Left cardiac atrium (tissue), 4 donors: ENCODE data around the gene B3GNT5. TPM values are rescaled to one million over a fixed set of nuclear protein-coding genes. Genes with fewer than 3 reads are reported as not detected.
"Not testable (repeated sequence)": the region's sequence is repeated elsewhere in the genome, so short reads cannot be mapped to it uniquely, and the experiment has no call there.

ENCODE experiments used
- ATAC-seq, 2 donors: fragments of 200-7000 bp; cut with Tn5 transposase; one replicate each; pipeline ENCODE4 v1.9.1; 2020; ENCODE audit warnings: mild to moderate bottlenecking in 2 of 2, moderate library complexity in 2 of 2
- DNase-seq: peaks from one replicate; pipeline ENCODE4 v3.0.0-alpha.2; 2020
- intact Hi-C, 2 donors: fragments of 100-400 bp; cut with DNase I; formaldehyde crosslinking; loops; one replicate each; pipeline versions ENCODE4 v1.14.1 to v1.15.1; 2022 to 2023
- total RNA-seq, 2 donors: library from RNA; stranded (reverse); fragmentation: NEBNext Ultra II Directional; extraction: Animal tissue kit (Norgen Biotek cat#: 25700); gene quantifications; one replicate each; pipeline ENCODE4 v1.2.1, GENCODE V29; 2021
- donor health status: DM: no; HTN: yes; CAD: no.
- donor health status: DM: no; HTN: yes; CAD: no; lungs with severe emphysema.
- donor health status: DM: yes; HTN: yes; CAD: no.
- donor health status: Dilated cardiomyopathy.

Gene B3GNT5
- total RNA-seq, 2 donors from 2014 or later: 2.6 to 5.2 TPM

DNA sequence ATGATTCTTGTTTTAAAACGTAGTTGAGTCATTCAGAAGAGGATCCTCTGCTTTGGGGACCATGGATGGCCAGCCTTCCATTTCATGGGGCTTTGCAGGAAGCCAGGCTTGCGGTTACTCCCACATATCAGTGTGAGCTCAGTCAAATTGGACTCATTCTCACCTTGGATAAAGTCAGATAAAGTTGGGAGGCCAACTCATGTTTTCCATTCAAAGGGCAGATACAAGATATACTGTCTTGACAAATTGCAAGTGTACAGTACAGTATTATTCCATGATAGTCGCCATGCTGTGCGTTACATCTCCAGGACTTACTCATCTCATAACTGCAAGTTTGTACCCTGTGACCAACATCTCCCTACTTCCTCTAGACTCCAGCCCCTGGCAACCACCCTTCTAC lies 25.5 kb upstream of the B3GNT5 start:
- DNase-seq: no peak
- no peak for ATAC-seq
- intact Hi-C loops: no loop called here

DNA sequence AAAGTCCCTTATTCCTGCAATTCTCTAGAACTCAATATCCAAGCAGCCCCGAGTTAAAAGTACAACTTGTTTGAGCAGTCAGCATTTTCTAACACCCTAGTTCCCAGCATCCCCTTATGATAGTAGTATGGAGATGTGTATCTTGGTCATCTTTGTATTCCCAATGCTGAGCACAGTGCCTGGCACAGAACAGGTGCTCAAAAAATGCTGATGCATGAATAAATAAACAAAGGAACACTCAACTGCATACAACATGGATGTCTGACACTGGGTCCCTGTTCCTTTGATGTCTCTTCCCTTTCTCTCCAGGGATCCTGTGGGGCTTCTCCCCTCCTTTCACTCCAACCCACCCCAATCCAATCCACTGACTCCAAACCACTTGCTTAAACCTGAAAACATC lies 23.9 kb upstream of the B3GNT5 start:
- ATAC-seq: no peak
- intact Hi-C loops: no loop called here

DNA sequence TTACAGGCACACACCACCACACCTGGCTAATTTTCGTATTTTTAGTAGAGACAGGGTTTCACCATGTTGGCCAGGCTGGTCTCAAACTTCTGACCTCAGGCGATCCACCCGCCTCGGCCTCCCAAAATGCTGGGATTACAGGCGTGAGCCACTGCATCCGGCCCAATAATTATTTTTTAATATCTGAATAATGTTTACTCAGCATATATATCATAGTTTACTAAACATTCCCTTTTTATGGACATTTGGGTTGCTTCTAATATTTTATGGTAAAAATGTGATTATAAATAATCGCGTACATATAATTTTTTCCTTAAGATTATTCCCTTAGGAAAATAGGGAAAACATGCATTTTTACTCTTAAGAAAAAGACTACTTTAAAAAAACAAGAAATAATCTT lies 22.8 kb upstream of the B3GNT5 start:
- not testable (repeated sequence) for DNase-seq

More for the DNA sequence above, 23.9 kb upstream of the B3GNT5 start:
- no peak for DNase-seq

DNA sequence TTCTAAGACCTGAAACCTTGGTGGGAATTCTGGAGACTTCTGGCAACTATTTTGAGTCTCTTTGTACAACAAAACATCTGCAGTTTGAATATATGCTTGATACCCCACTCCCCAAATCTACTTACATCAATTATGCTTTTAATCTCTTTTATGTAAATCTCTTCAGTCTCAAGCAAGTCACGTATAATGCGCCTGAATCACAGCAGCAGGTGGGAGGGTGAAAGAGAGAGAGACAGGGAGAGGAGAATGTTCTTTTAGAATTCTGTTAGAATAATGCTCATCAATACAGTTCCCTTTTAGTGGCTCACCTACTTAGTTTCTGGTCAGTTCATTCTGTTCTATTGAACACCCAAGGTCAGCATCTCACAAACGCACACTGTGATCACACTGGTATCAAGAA lies 22.2 kb upstream of the B3GNT5 start:
- ATAC-seq: no peak
- intact Hi-C loops: no loop called here
- DNase-seq: no peak

More for the DNA sequence above, 22.8 kb upstream of the B3GNT5 start:
- ATAC-seq, intact Hi-C loops: not testable (repeated sequence)

DNA sequence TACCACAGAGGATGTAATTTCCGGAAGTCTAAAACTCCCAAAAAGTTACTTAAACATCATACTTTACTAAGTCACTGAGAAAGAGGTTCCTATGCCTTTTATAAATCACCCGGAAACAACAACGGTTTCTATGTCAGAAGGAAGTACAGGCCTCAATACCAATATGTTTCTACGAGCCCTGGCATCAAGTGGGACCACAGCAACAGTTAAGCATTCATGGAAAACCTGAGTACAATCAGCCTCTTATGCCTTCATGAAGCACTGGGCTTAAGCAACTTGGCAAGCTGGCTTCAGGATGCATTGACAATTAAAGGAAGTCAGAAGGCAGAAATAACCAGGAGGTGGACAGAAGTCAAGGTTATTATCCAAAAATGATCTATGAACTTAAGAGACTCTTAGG lies 19.1 kb upstream of the B3GNT5 start:
- DNase-seq (no peak), ATAC-seq (no peak)
- intact Hi-C loops: no loop called here

DNA sequence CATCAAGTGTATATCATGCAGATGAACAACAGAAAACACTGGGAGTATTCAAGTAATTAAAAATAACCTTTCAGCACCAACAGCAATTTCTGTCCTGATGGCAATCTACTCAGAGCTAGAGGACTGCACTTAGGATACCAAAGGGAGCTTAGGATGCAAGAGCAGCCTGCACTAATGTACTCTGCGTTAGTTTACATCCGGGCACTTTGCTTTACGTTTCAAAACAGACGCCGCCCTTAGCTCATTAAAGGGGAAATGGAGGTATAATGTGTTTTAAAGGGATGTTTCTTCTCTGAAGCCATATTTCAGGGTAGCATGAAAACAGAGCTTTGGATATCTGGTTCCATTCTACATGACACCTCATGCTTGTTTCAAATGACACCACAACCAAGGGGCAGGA lies 14.0 kb upstream of the B3GNT5 start:
- intact Hi-C loops: no loop called here
- ATAC-seq (no peak), DNase-seq (no peak)

DNA sequence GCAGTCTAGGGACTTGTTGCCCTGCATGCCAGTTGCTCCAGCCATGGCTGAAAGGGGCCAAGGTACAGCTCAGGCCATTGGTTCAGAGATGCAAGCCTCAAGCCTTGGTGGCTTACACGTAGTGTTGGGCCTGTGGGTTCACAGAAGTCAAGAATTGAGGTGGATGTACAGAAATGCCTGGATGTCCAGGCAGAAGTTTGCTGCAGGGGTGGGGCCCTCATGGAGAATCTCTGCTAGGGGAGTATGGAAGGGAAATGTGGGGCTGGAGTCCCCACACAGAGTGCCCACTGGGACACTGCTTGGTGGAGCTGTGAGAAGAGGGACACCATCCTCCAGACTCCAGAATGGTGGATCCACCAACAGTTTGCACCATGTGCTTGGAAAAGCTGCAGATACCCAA lies 10.6 kb upstream of the B3GNT5 start:
- DNase-seq (no peak), ATAC-seq (no peak)
- intact Hi-C loops: no loop called here

DNA sequence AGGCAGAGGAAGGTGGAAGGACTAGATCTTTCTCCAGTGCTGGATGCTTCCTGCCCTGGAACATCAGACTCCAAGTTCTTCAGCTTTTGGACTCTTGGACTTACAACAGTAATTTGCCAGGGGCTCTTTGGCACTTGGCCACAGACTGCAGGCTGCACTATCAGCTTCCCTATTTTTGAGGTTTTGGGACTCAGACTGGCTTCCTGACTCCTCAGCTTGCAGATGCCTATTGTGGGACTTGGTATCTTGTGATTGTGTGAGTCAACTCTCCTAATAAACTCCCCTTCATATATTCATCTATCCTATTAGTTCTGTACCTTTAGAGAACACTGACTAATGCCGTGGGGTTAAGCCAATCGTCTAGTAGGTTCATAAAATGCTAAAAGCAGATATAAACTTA lies 8.8 kb upstream of the B3GNT5 start:
- peak; percentile 62 for DNase-seq
- peak in 1 of 2 donors; percentile 40 for ATAC-seq
- intact Hi-C loops: no loop called here

DNA sequence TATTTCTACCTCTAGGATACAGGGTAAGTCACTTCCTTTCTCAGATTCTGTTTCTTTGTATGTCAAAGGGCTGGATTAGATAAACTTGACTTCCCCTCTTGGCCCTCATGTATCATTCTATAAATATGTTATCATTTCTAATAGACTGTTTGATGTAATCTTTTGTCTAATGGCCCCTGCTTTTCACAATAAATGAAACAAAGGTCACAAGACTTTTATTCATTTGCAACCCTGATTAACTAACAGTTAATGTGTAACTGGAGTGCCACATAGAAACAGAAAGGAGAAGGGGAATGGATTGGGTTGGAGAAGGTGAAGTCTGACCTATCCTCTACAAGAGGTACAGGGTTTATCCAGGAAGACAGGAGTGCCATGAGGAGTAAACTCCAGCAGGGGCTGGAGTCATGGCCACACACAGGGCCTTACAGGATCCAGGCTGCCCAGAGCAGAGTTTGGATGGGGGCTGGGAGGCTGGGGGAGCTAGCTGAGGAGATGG lies 8.0 kb upstream of the B3GNT5 start:
- DNase-seq (no peak), ATAC-seq (no peak)
- intact Hi-C loops: no loop called here

DNA sequence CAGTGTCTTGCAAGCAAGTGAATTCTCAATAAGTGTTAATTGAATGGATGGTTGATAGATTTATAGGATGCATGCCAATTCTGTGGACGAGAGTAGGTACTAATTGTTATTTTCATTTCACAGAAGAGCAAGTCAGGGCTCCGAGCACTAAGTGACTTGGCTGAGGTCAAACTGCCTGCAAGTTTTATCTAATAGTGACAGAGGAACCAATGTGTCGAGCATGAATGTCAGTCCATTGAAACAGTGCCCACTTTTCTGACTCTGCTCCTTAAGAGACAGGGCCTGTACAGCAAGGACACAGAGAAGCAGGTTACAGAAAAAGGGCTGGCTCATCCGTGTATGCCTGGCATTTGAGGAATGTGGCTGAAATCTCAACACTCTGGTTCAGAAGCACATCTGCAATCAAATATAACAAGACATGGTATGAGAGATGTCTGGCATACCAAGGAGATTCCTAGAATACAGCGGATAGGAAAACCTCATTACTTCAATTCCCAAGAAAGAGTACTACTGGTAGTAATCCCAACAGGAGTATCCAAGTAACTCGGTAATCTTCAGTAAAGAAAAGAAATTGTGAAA lies 6.0 kb upstream of the B3GNT5 start:
- no peak for DNase-seq
- intact Hi-C loops: no loop called here
- ATAC-seq: no peak

DNA sequence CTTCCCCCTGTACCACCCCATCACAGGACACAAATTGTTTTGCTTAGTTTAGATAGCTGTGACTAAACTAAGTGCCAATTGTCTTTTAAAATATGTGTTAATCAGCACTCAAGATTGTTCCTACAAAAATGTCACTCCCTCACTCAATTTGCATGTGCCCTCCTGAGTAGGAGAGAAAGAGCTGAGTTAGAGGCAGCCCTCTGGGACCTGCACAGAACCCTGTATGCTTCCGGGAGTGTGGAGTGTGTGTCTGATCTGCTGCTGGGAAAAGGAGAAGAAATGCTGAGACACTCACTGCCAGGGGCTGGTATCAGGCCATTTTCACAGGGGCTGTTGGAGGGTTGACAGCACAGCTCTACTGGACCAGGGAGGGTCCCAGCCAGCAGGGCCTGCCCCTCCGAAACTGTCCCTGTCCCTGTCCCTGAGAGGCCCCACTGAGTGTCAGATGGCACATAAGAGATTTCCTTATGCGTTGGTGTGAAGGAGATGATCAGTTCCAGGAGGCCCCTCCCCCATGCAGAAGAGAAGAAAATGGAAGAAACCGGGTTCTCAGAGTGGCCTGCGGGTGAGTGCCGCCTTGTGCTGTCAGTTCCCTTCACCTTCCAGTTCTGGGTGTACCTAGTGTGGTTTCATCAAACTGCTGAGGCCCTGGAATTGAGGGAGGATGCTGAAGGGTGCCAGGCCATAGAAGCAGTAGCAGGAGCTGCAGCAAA lies 3.9 kb upstream of the B3GNT5 start:
- intact Hi-C loops: no loop called here
- DNase-seq (no peak), ATAC-seq (no peak)

DNA sequence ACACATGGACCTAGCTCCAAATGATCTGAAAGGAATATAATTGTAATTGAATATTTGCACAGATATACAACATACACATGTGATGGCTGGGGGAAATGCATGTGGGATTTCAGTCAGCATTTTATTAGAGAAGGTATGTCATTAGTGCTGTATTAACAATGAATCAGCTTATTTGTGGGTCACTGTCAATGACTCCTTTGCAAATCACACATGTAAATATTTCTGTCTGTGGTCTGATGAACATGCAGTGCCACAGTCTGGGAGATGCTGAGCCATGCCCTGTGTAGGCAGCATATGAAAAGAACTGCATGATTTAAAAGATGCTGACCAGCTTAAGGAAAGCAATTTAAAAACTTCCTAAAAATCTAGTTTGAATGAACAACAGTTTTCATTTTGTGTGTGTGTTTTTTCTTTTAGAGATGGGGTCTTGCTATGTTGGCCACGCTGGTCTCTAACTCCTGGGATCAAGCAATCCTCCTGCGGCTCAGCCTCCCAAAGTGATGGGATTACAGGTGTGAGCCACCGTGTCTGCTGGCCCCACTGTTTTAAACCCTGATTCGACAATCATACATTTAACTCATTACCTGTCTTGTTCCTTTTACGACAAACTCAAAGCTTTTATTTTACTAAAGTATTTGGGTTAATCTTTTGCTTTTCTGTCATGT lies 803 bp upstream of the B3GNT5 start:
- ATAC-seq (no peak), DNase-seq (no peak)
- intact Hi-C loops: no loop called here

DNA sequence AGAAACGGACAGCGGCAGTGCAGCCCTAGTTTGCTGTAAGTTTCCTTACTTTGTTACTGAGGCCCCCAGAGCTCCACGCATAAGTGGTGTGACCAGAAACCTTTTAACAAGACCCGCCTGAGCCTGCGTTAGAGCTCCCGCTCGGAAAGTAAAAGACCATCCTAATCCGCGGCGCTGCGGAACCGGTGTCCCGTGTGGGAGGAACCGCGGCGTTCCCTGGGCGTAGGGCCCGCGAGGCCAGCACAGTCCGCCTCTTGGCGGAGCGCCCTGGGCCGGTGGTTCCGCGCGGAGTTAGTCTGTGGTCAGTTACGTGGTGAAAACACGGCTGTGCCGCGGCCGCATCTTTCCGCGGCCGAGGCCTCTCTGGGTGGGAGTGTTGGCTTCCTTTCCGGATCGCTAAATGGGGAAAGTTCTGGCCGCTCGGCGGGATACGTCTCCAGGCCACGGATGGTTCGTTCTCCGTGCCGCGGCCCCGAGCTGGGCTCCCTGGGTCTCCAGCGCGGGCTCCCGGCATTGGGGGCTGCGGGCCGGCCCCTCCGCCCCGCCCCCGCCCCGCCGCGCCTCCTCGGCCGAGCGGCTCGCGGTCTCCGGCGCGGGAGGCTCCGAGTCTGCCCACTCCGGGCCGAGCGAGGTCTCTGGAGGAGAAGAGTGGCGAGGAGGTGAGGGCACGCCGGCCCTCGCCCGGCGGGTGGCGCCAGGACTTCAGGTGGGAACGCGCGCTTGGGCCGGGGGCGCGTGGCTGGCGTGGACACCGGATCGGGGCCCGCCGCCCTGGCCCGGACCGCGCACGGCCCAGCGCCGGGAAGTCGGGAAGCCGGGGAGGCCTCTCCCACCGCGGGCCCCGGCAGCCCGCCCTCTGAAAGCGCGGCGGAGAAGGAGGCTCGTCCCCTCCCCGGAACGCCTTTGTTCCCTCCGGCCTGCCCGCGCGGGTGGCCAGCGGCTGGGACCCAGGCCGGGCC lies 754 bp downstream of the B3GNT5 start:
- DNase-seq: peak; percentile 80
- ATAC-seq: peak; percentile 91
- intact Hi-C loops: no loop called here

DNA sequence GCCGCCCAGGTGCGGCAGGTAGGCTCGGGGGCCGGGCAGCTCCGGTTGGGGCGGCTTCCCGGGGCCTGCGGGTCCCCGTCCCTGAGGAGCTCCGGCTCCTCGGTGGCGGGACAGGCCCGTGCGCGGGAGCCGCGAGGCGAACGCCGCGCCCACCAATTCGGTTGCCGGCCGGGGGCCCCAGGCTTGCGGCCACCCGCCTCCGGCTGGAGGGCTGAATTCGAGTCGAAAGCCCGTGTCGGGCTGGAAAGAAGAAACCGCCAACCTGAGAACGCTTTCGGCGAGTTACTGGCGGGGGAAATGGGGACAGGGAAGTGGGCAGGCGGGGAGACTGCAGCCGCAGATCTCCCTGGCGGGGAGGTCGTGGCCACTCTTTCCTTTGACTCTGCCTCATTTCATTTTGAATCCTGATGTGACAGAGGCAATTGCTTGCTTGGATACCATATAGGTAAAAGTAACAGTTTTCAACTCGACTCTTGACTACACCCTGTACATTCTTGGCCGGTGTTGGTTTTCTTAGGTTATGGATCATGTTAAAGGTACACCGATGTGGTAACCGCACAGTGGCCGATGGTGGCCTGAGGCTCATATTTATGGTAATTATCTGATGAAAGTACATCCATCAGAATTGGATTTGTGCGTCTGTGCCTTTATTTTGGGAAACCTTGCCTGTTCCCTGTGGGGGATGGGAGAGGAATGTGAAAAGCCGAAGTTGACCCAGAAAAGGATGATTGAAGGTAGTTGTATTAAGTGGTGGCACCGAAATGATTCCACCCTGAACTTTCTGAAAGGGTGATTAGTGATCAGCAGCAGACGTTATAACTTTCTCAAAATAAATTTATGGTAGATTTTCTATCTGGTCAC lies 1.7 kb downstream of the B3GNT5 start:
- DNase-seq (peak; percentile 34), ATAC-seq (peak; percentile 17 to 27)
- intact Hi-C loops: no loop called here

DNA sequence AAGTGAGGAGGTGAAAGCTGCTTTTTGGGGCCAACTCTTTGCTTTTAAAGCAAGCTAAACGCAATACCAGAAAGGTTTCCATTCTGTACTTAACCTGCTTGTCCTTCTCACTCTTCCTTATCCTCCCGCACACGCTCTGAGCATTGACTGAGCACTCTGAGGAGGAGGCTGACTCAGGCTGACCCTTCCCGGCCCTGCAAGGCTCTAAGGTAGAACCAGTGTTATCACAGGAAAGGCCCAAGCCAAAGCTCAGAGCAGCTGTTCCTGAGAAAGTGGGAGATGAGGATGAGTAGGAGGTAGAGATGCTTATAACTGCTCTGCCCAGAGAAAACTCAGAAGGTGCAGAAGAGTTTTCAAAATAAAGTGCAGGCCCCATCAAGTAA lies 2.3 kb downstream of the B3GNT5 start:
- intact Hi-C loops: no loop called here
- no peak for DNase-seq
- peak in 1 of 2 donors; percentile 14 for ATAC-seq

DNA sequence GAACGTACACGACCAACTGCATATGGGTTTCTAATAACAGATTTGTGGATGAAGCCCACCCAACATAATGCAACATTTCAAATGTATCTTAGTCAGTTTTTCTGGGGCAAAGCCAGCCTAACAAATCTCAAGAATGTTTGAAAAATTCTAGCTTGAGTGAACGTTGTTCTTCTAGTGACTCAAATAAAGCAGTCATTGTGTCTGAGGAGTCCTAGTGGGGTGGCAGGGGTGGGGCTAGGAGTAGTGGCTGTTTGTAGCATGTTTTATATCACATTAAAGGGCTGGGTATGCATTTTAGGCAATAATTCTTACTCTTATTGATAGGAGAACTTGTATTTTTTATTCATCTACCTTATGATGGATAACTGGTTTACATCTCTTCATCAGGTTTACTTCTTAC lies 6.0 kb downstream of the B3GNT5 start:
- intact Hi-C loops: no loop called here

DNA sequence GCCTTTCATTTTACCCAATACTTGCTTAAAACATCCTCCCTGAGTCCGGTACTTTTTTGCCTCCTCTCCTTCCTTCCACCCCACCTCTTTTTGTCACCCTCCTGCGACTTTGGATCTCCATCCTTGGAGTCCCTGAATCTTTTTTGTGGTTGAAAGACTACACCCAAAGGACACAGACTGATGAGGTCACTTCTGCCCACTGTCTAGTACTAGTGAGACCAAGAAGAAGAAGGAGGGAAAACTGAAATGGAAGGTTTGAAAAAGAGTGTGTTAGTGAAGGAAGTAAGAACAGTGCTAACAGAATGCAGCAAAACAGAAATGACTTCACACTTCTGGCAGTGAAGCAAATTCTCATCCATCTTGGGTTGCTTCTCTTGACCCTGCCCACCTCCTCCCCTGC lies 6.6 kb downstream of the B3GNT5 start:
- DNase-seq: no peak
- ATAC-seq: peak in 1 of 2 donors; percentile 18
- intact Hi-C loops: no loop called here

More for the DNA sequence above, 6.0 kb downstream of the B3GNT5 start:
- no peak for ATAC-seq
- DNase-seq: no peak

DNA sequence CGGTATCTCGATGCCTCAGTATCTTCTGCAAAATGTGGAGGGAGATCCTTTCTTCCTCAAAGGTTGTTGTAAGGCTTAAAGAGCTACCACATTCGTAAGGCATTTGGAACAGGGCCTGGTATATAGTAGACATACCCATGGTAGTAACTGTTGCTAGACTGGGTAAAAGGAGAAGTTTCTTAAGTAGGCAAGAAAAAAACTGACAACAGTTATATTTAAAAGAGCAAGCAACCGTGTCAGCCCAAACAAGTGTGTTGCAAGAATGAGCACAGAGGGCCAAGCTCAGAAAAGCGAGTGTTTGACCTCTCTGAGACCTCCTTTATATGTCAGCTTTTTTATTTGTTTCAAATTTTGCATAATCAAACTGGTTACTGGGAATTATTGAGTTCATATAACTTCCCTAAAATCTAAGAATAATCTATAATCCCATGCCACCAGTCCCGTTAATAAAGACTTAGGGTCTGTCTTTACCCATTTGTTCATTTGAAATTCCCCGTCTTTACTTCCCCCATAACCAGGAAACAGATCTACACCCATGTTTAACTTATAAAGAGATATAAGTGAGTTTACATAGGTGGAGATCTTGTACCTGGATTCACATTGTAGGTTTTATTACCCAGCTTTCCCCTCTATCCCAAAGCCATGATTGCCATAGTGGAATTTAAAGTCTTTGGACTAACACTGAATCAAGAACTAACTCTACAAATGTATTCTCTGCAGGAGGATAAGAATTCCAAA lies 7.3 kb downstream of the B3GNT5 start:
- intact Hi-C loops: no loop called here
- DNase-seq (no peak), ATAC-seq (peak; percentile 69 to 76)
